ENCODE data around the gene CHRNB1.

Gene CHRNB1

GRCh38 chr17:7444682-7445618, at the start of gene CHRNB1:
Gene CHRNB1 (plus strand): TSS chr17:7445061. CDS start chr17:7445128, 67 bp downstream.
- H3K9me3 Mint-ChIP-seq (ENCODE audit: low read depth), result no peaks in the 10 kb centered on the region
- H3K36me3 Mint-ChIP-seq, result peaks cover 3% of the 10 kb centered on the region
- H3K4me3 Mint-ChIP-seq, result peak within 1 kb of the TSS; percentile 86
- peaks cover 24% of the 10 kb centered on the region for H3K4me1 Mint-ChIP-seq (ENCODE audit: low read depth)
- peaks cover 15% of the 10 kb centered on the region for H3K27me3 Mint-ChIP-seq
- H3K27ac Mint-ChIP-seq, result no peak within 1 kb of the TSS

DNA sequence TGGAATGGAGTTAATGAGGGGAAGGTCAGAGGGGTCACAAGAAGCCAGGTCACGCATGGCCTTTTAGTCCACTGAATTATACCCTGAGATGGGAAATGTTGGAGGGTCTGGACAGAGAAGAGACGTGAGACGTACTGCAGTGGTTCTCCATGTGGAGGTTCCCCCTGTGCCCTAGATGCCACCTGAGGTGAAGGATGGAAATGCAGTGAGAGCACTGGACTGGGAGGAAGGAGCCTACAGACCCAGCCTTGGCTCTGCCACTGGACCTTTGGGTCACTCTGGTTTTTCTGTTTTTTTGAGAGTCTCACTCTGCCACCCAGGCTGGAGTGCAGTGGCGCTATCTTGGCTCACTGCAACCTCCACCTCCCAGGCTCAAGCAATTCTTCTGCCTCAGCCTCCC, 48.7 kb upstream of the CHRNB1 start:
- H3K27ac Mint-ChIP-seq, result peak overlapping the region; percentile 50
- H3K36me3 Mint-ChIP-seq, result no peaks in the 10 kb centered on the region
- H3K4me3 Mint-ChIP-seq, result peak overlapping the region; percentile 52
- H3K27me3 Mint-ChIP-seq, result no peaks in the 10 kb centered on the region
- H3K9me3 Mint-ChIP-seq (ENCODE audit: low read depth), result no peaks in the 10 kb centered on the region
- peaks cover 21% of the 10 kb centered on the region for H3K4me1 Mint-ChIP-seq (ENCODE audit: low read depth)

- Mint-ChIP-seq H3K4me1 (ENCODE audit: low read depth) (peaks cover 16% of the 10 kb centered on the region), H3K4me3 (no peak overlapping the region), H3K27ac (no peak overlapping the region), H3K36me3 (peaks cover 2% of the 10 kb centered on the region), H3K9me3 (ENCODE audit: low read depth) (no peaks in the 10 kb centered on the region), H3K27me3 (no peaks in the 10 kb centered on the region)
Measured at GRCh38 chr17:7398612-7399011, 46.2 kb upstream of the CHRNB1 start.

GRCh38 chr17:7403043-7403726, 41.7 kb upstream of the CHRNB1 start:
- Mint-ChIP-seq H3K9me3 (ENCODE audit: low read depth) (no peaks in the 10 kb centered on the region), H3K4me3 (peak overlapping the region; percentile 95), H3K36me3 (peaks cover 2% of the 10 kb centered on the region), H3K27me3 (no peaks in the 10 kb centered on the region), H3K27ac (peak overlapping the region; percentile 54), H3K4me1 (ENCODE audit: low read depth) (peaks cover 18% of the 10 kb centered on the region)

DNA sequence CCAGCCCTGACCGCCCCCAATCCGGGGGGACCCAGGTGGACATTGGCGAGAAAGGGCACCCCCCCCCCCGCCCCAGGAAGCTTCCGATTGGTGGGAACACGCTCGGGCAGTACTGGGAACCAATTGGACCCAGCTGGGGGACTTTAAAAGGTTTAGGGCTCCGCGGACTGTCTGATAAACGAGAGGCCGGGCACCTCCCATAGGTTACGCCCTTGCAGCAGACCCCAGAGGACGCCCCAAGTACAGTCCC, 41.2 kb upstream of the CHRNB1 start:
- H3K4me1 Mint-ChIP-seq (ENCODE audit: low read depth), result peaks cover 18% of the 10 kb centered on the region
- peak overlapping the region; percentile 95 for H3K4me3 Mint-ChIP-seq
- peaks cover 2% of the 10 kb centered on the region for H3K36me3 Mint-ChIP-seq
- H3K27me3 Mint-ChIP-seq, result no peaks in the 10 kb centered on the region
- peak overlapping the region; percentile 89 for H3K27ac Mint-ChIP-seq
- no peaks in the 10 kb centered on the region for H3K9me3 Mint-ChIP-seq (ENCODE audit: low read depth)

DNA sequence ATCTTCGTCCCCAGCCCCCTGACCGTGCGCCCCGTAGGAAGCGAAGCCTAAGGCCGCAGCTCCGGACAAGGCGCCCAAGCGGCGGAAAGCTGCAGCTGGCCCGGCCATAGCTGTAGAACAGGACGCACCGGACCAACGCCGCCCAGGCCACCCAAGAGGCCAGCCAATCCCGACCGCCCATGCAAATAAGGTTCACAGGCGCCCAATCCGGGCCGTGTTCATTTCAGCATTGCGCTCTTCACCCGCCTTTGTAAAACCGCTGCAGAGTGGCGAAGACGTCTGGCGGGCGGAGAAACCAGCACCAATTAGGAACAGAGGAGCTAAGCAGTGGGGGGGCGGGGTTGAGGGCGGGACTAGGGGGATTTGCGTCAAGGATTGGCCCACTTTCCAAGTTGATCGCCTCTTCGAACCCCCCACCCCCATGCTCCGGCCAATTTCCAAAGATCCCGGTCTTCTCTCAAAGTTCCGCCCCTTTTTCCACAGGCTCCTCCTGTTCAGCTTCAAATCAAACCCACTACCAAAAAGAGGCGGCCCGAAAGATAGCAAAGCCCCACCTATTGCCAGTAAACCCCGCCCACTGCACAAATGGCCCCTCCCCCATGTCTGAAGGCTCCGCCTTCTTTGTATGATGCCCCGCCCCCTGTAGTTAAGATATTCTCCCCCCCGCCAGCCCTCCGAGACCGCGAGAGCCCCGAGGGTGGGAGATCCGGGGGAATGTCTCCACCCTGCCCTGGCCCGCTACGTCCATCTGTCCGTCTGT, 40.7 kb upstream of the CHRNB1 start, which contains the start of gene TMEM256:
TSS of gene TMEM256 (minus strand) at position 121 of the 760 bp plus-strand sequence. CDS start at position 108, 13 bp downstream.
- Mint-ChIP-seq H3K9me3 (ENCODE audit: low read depth) (no peaks in the 10 kb centered on the region), H3K27ac (peak within 1 kb of the TSS; percentile 89), H3K36me3 (peaks cover 2% of the 10 kb centered on the region), H3K27me3 (no peaks in the 10 kb centered on the region), H3K4me1 (ENCODE audit: low read depth) (peaks cover 20% of the 10 kb centered on the region), H3K4me3 (peak within 1 kb of the TSS; percentile 95)

DNA sequence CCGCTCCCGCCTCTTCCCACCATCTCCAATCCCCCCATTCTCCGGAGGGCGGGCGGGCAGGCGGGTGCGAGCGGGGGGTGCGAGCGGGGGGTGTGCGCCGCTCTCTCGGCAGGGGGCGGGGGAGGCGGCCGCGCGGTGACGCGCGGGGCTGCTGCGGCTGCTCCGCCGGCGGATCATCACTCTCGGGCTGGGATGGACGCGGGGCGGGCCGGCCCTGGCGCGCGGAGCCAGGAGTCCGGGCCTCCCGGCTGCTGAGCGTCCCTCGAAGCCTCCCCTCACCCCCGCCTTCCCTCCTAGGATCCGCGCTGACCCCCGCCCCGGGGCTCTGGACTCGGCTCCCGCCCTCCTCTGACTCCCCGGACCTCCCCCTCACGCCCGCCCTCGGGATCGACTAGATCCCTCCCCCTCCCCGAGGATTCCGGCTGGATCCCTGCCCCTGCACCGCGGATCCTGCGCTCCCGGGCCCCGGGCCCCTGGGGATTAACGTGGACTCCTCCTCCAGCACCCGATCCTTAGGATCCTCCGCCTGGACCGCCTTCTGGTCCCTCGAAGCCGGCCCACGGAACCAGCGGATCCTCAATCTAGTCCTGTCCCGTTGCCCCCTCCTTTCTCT, 40.0 kb upstream of the CHRNB1 start:
- Mint-ChIP-seq H3K9me3 (ENCODE audit: low read depth) (no peaks in the 10 kb centered on the region), H3K27me3 (no peaks in the 10 kb centered on the region), H3K27ac (no peak overlapping the region)

DNA sequence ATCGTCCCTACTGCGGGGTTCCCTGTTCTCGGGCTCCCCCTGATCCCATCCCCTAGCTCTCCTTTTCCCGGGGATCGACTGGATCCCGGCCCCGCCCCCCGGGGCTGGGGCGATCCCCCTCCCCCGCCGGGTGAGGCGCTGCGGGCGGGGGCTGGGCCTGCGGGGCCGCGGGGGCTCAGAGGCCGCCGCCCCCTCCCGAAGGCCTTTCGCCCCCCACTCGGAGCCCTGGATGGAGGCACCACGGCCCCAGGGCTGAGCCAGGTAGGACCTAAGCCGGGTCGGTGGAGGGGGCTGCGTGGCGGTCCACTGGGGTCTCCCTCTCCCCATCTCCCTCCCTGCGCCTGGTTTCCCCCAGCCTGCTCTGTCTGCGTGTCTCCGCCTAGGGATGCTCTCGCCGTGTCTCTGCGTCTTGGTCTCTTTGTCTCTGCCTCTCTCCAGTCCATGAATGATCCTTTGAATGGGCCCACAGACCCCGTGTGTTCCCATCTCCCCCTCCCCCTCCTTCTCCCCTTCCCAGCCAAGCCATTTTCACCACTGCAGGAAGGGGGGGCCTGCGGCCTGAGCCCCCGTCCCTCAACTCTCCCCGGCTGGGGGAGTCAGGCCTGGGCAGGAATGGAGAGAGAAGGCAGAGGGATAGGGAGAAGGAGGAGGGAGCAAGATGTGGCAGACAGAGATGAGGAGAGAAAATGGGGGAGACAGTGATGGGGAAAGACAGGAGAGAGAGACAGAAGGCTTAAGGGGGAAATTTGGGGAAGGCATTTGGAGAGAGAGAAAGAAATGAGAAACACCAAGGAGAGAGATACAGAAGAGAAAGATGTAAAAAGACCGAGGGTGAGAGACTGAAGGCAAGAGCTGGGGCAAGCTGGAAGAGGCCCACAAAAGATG, 39.3 kb upstream of the CHRNB1 start:
- H3K36me3 Mint-ChIP-seq, result peaks cover 2% of the 10 kb centered on the region
- peak overlapping the region; percentile 84 for H3K4me3 Mint-ChIP-seq
- no peaks in the 10 kb centered on the region for H3K27me3 Mint-ChIP-seq
- peak overlapping the region; percentile 47 for H3K27ac Mint-ChIP-seq
- peaks cover 20% of the 10 kb centered on the region for H3K4me1 Mint-ChIP-seq (ENCODE audit: low read depth)
- no peaks in the 10 kb centered on the region for H3K9me3 Mint-ChIP-seq (ENCODE audit: low read depth)

More for the DNA sequence above, 40.0 kb upstream of the CHRNB1 start:
- Mint-ChIP-seq H3K4me3 (peak overlapping the region; percentile 95), H3K36me3 (peaks cover 2% of the 10 kb centered on the region), H3K4me1 (ENCODE audit: low read depth) (peaks cover 20% of the 10 kb centered on the region)

DNA sequence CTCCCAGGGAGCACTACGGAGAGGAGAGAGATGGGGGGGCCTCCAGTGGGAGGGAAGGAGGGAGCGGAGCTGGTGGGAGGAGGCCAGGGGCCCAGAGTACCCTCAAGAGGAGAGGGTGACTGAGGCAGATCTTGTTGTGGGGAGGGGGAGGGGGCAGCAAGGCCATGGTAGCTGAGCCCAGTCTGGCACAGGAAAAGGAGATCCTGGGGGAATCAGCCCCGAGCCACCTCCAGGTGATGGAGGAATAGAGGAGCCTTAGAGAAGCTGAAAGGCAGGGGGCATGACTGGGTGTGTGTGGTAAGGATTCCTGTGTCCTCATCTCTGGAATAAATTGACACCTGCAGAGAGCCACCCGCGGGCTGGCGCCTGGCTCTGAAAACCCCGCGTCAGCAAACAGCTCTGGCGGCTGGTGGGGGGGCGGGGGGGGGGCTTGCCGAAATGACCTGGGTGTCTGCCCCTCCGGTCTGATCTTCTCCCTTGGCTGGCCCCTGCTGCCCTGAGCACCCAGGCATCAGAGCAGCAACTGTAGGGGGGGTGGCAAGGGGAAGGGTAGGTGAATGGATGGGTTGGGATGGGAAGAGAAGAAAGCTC, 38.5 kb upstream of the CHRNB1 start:
- Mint-ChIP-seq H3K27ac (no peak overlapping the region), H3K4me3 (peak overlapping the region; percentile 84), H3K27me3 (no peaks in the 10 kb centered on the region), H3K4me1 (ENCODE audit: low read depth) (peaks cover 20% of the 10 kb centered on the region), H3K36me3 (peaks cover 2% of the 10 kb centered on the region), H3K9me3 (ENCODE audit: low read depth) (no peaks in the 10 kb centered on the region)

GRCh38 chr17:7407082-7407481, 37.8 kb upstream of the CHRNB1 start:
- Mint-ChIP-seq H3K27ac (no peak overlapping the region), H3K4me1 (ENCODE audit: low read depth) (peaks cover 18% of the 10 kb centered on the region), H3K9me3 (ENCODE audit: low read depth) (no peaks in the 10 kb centered on the region), H3K36me3 (no peaks in the 10 kb centered on the region), H3K4me3 (no peak overlapping the region), H3K27me3 (no peaks in the 10 kb centered on the region)

DNA sequence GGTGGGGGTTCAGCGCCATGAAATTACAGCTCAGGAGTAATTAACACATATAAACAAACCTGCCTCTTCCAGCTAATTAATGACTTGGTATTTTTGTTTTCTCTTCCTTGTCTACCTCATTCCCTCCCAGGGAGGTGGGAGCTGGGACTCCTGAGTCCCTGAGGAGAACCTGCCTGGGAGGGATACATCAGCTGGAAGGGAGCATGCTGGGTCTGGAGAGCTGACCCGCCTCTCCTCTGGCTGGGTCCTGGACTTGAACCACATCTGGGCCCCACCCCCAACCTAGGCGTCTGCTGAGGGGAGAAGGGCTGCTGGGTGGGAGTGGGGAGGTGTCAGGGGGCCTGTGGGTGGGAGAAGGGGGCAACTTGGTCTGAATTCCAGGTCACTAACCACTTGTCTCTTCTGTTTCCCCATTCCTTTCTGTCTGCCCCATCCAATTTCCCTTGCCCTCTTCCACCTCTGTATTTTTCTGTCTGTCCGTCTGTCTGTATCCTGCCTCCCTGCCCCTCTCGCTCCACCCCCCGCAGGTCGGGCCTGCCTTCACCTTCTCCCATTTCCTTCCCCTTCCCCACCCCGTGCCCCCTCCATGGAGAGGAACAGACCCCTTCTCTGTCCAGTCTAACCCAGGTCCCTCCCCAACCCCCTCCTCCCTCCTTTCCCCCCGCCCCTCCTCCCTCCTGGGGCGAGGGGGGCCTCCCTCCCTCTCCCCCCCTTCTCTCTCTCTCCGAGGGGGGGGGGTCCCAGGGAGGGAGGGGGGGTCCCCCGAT, 37.2 kb upstream of the CHRNB1 start, which contains the start of gene NLGN2:
TSS of gene NLGN2 (plus strand) at position 361 of the 767 bp plus-strand sequence. CDS start 411 bp downstream, outside the sequence.
- Mint-ChIP-seq H3K27me3 (no peaks in the 10 kb centered on the region), H3K36me3 (no peaks in the 10 kb centered on the region), H3K4me1 (ENCODE audit: low read depth) (peaks cover 18% of the 10 kb centered on the region), H3K4me3 (no peak within 1 kb of the TSS), H3K27ac (peak within 1 kb of the TSS; percentile 61), H3K9me3 (ENCODE audit: low read depth) (no peaks in the 10 kb centered on the region)

GRCh38 chr17:7408252-7408727, 36.6 kb upstream of the CHRNB1 start:
- no peak overlapping the region for H3K27ac Mint-ChIP-seq
- H3K4me3 Mint-ChIP-seq, result no peak overlapping the region

GRCh38 chr17:7408863-7409262, 36.0 kb upstream of the CHRNB1 start:
- peak overlapping the region; percentile 44 for H3K4me3 Mint-ChIP-seq
- peaks cover 10% of the 10 kb centered on the region for H3K4me1 Mint-ChIP-seq (ENCODE audit: low read depth)
- no peaks in the 10 kb centered on the region for H3K27me3 Mint-ChIP-seq
- no peaks in the 10 kb centered on the region for H3K36me3 Mint-ChIP-seq
- no peaks in the 10 kb centered on the region for H3K9me3 Mint-ChIP-seq (ENCODE audit: low read depth)
- H3K27ac Mint-ChIP-seq, result no peak overlapping the region

More at GRCh38 chr17:7408252-7408727, 36.6 kb upstream of the CHRNB1 start:
- Mint-ChIP-seq H3K4me1 (ENCODE audit: low read depth) (peaks cover 11% of the 10 kb centered on the region), H3K9me3 (ENCODE audit: low read depth) (no peaks in the 10 kb centered on the region), H3K36me3 (no peaks in the 10 kb centered on the region), H3K27me3 (no peaks in the 10 kb centered on the region)
